Stimulated activated CD4-positive, alpha-beta T cell treated with anti-CD3 and anti-CD28 coated beads, Interleukin-1b, Interleukin-23, amount 100 ng/mL, for 1 hour (primary cell): Measurements from ENCODE around the gene TMIGD1.

Experiments
- DNase-seq, 2 donors: peaks; one replicate each; pipeline ENCODE4 v3.0.0-alpha.2; 2020; ENCODE audit warnings: low read depth in 2 of 2

Gene TMIGD1

GRCh38 chr17:30332057-30332542 lies 1.8 kb downstream of the TMIGD1 start:
- peak in 1 of 2 donors; percentile 14 for DNase-seq

- no peak for DNase-seq
Measured at GRCh38 chr17:30326809-30327208, 7.0 kb downstream of the TMIGD1 start.

GRCh38 chr17:30324723-30325122 lies 9.1 kb downstream of the TMIGD1 start:
- DNase-seq, result no peak

GRCh38 chr17:30323895-30324319 lies 9.9 kb downstream of the TMIGD1 start:
- no peak for DNase-seq

GRCh38 chr17:30323262-30323894 lies 10.5 kb downstream of the TMIGD1 start:
- peak in 1 of 2 donors; percentile 11 for DNase-seq

- DNase-seq, result no peak
Measured at GRCh38 chr17:30321314-30321713, 12.5 kb downstream of the TMIGD1 start.

GRCh38 chr17:30318155-30318554 lies 15.7 kb downstream of the TMIGD1 start:
- no peak for DNase-seq

GRCh38 chr17:30316736-30317135 lies 17.1 kb downstream of the TMIGD1 start:
- no peak for DNase-seq

GRCh38 chr17:30315106-30315505 lies 18.8 kb downstream of the TMIGD1 start:
- no peak for DNase-seq

- no peak for DNase-seq
Measured at GRCh38 chr17:30314474-30314873, 19.4 kb downstream of the TMIGD1 start.

- DNase-seq, result no peak
Measured at GRCh38 chr17:30312226-30312625, 21.6 kb downstream of the TMIGD1 start.

- no peak for DNase-seq
Measured at GRCh38 chr17:30310562-30310961, 23.3 kb downstream of the TMIGD1 start.

- DNase-seq, result no peak
Measured at GRCh38 chr17:30309591-30309990, 24.3 kb downstream of the TMIGD1 start.

GRCh38 chr17:30308406-30308805 lies 25.5 kb downstream of the TMIGD1 start:
- DNase-seq, result no peak

- no peak for DNase-seq
Measured at GRCh38 chr17:30304778-30305177, 29.1 kb downstream of the TMIGD1 start.

GRCh38 chr17:30302241-30302640 lies 31.6 kb downstream of the TMIGD1 start:
- no peak for DNase-seq

GRCh38 chr17:30300818-30301217 lies 33.0 kb downstream of the TMIGD1 start:
- DNase-seq, result no peak

GRCh38 chr17:30299000-30299399 lies 34.9 kb downstream of the TMIGD1 start:
- DNase-seq, result no peak

- DNase-seq, result no peak
Measured at GRCh38 chr17:30297715-30298114, 36.1 kb downstream of the TMIGD1 start.

- no peak for DNase-seq
Measured at GRCh38 chr17:30296499-30297080, 37.3 kb downstream of the TMIGD1 start.

GRCh38 chr17:30292286-30292858 lies 41.5 kb downstream of the TMIGD1 start:
- DNase-seq, result no peak

GRCh38 chr17:30291543-30292285 lies 42.1 kb downstream of the TMIGD1 start, which contains the start of gene BLMH:
TSS of gene BLMH (minus strand) at chr17:30291944. CDS start at chr17:30291819, 125 bp downstream.
- peak; percentile 47 to 81 for DNase-seq
